ENCODE measurements around the gene ARHGAP18. TPM values are rescaled to one million over a fixed set of nuclear protein-coding genes. Genes with fewer than 3 reads are reported as not detected.

The ARHGAP18 gene
- total RNA-seq, 1 donor from 2014 or later, result 16.3 TPM

- TF ChIP-seq CTCF (IDR thresholded peaks at IDR 0.05; ENCODE audit: insufficient read depth, low read length, poor library complexity, severe bottlenecking), result no peak
- DNase-seq (ENCODE audit: low read depth), result no peak
- Histone ChIP-seq H3K27me3 (ENCODE audit: control insufficient read depth, insufficient read depth, low read length) (no peaks in the 10 kb centered on the region), H3K4me3 (ENCODE audit: low read depth, low read length) (no peak overlapping the region), H3K36me3 (ENCODE audit: control insufficient read depth, insufficient read depth, low read length) (no peaks in the 10 kb centered on the region)
Measured at GRCh38 chr6:129681913-129682205, 28.1 kb downstream of the ARHGAP18 start.

- Histone ChIP-seq H3K27me3 (ENCODE audit: control insufficient read depth, insufficient read depth, low read length) (no peaks in the 10 kb centered on the region), H3K4me3 (ENCODE audit: low read depth, low read length) (no peak overlapping the region), H3K36me3 (ENCODE audit: control insufficient read depth, insufficient read depth, low read length) (no peaks in the 10 kb centered on the region)
- DNase-seq (ENCODE audit: low read depth), result no peak
- TF ChIP-seq CTCF (IDR thresholded peaks at IDR 0.05; ENCODE audit: insufficient read depth, low read length, poor library complexity, severe bottlenecking), result no peak
Measured at GRCh38 chr6:129680633-129681032, 29.3 kb downstream of the ARHGAP18 start.

- Histone ChIP-seq H3K4me3 (ENCODE audit: low read depth, low read length) (no peak overlapping the region), H3K36me3 (ENCODE audit: control insufficient read depth, insufficient read depth, low read length) (no peaks in the 10 kb centered on the region), H3K27me3 (ENCODE audit: control insufficient read depth, insufficient read depth, low read length) (no peaks in the 10 kb centered on the region)
- no peak for DNase-seq (ENCODE audit: low read depth)
- TF ChIP-seq CTCF (IDR thresholded peaks at IDR 0.05; ENCODE audit: insufficient read depth, low read length, poor library complexity, severe bottlenecking), result no peak
Measured at GRCh38 chr6:129679758-129680157, 30.2 kb downstream of the ARHGAP18 start.

GRCh38 chr6:129679275-129679674 lies 30.7 kb downstream of the ARHGAP18 start:
- no peaks in the 10 kb centered on the region for H3K27me3 ChIP-seq (ENCODE audit: control insufficient read depth, insufficient read depth, low read length)
- no peak for DNase-seq (ENCODE audit: low read depth)
- no peaks in the 10 kb centered on the region for H3K36me3 ChIP-seq (ENCODE audit: control insufficient read depth, insufficient read depth, low read length)
- no peak overlapping the region for H3K4me3 ChIP-seq (ENCODE audit: low read depth, low read length)
- TF ChIP-seq CTCF (IDR thresholded peaks at IDR 0.05; ENCODE audit: insufficient read depth, low read length, poor library complexity, severe bottlenecking), result no peak

GRCh38 chr6:129678463-129678862 lies 31.5 kb downstream of the ARHGAP18 start:
- no peak for DNase-seq (ENCODE audit: low read depth)
- no peaks in the 10 kb centered on the region for H3K27me3 ChIP-seq (ENCODE audit: control insufficient read depth, insufficient read depth, low read length)
- H3K36me3 ChIP-seq (ENCODE audit: control insufficient read depth, insufficient read depth, low read length), result no peaks in the 10 kb centered on the region
- no peak overlapping the region for H3K4me3 ChIP-seq (ENCODE audit: low read depth, low read length)
- TF ChIP-seq CTCF (IDR thresholded peaks at IDR 0.05; ENCODE audit: insufficient read depth, low read length, poor library complexity, severe bottlenecking), result no peak

- H3K36me3 ChIP-seq (ENCODE audit: control insufficient read depth, insufficient read depth, low read length), result no peaks in the 10 kb centered on the region
- H3K4me3 ChIP-seq (ENCODE audit: low read depth, low read length), result no peak overlapping the region
- TF ChIP-seq CTCF (IDR thresholded peaks at IDR 0.05; ENCODE audit: insufficient read depth, low read length, poor library complexity, severe bottlenecking), result no peak
- no peak for DNase-seq (ENCODE audit: low read depth)
- H3K27me3 ChIP-seq (ENCODE audit: control insufficient read depth, insufficient read depth, low read length), result no peaks in the 10 kb centered on the region
Measured at GRCh38 chr6:129677620-129678325, 32.2 kb downstream of the ARHGAP18 start.

All from kidney epithelial cell (primary cell).